C4-2B (cell line): ENCODE measurements around the gene CTNNA3.

Source experiments
- CTCF ChIP-seq: fragments of 450-650 bp; conservative IDR thresholded peaks from 2 replicates; pipeline ENCODE4 v1.5.1; 2017; ENCODE audit warnings: mild to moderate bottlenecking
- ZFX ChIP-seq: fragments of 450-650 bp; IDR thresholded peaks from 2 replicates; pipeline ENCODE4 v1.6.1; 2017

GRCh38 chr10:67259319-67259929, 436.6 kb downstream of the CTNNA3 start:
- no peak for TF ChIP-seq CTCF
- no peak for TF ChIP-seq ZFX
